Breast epithelium (tissue), 3 donors: ENCODE measurements around the gene RCOR1.

Experiments used
- CTCF ChIP-seq, 3 donors: fragments of 450-650 bp; IDR thresholded peaks; one replicate each; pipeline ENCODE4 v1.5.1; 2016 to 2017; ENCODE audit warnings: antibody characterized with exemption in 3 of 3, mild to moderate bottlenecking in 3 of 3, moderate library complexity in 3 of 3
- POLR2A ChIP-seq: fragments of 450-650 bp; IDR thresholded peaks from one replicate; pipeline ENCODE4 v1.6.1; 2016; ENCODE audit warnings: antibody characterized with exemption, mild to moderate bottlenecking, moderate library complexity
- POLR2AphosphoS5 ChIP-seq, 3 donors: sonication (generic); formaldehyde crosslinking; IDR thresholded peaks; one replicate each; pipeline ENCODE4 v1.6.1; 2017; ENCODE audit warnings: antibody characterized with exemption in 3 of 3

- TF ChIP-seq CTCF (IDR thresholded peaks at IDR 0.05) (no peak), POLR2A (no peak), POLR2AphosphoS5 (IDR thresholded peaks at IDR 0.05) (no peak)
Measured at GRCh38 chr14:102711946-102712345, 119.5 kb downstream of the RCOR1 start.
